OCI-LY3 (cell line): ENCODE results near the gene GRIN1.

Source experiments
- EZH2phosphoT487 ChIP-seq: fragments of 200-600 bp; shearing (Covaris generic); IDR thresholded peaks from 2 replicates; pipeline ENCODE4 v1.6.1; 2018; ENCODE audit warnings: antibody characterized with exemption, mixed run types, low read depth
- TF ChIP-seq, protein P1 (sequence below): fragments of 200-600, 300-600 bp; sonication (generic); IDR thresholded peaks from 2 replicates; pipeline ENCODE4 v1.5.1; 2014; ENCODE audit warnings: antibody characterized with exemption, low read length, low read depth

DNA sequence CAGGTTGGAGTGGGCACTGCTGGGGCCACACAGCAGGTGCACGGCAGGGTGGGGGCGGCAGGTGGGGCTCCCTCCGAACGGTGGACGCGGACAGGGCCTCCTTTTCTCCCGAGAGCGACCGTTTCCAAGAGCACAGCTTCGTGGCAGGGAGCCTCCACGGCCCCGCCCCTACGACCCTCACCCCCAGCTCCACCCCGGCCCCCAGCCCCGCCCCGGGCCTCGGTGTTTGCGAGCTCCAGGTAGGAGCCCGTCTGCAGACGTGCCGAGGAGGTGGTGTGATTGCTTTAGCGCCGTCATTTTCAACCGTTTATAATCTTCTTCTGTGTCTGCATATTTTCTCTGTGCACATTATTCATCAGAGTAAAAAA lies 8.8 kb downstream of the GRIN1 start:
- TF ChIP-seq, protein P1, sequence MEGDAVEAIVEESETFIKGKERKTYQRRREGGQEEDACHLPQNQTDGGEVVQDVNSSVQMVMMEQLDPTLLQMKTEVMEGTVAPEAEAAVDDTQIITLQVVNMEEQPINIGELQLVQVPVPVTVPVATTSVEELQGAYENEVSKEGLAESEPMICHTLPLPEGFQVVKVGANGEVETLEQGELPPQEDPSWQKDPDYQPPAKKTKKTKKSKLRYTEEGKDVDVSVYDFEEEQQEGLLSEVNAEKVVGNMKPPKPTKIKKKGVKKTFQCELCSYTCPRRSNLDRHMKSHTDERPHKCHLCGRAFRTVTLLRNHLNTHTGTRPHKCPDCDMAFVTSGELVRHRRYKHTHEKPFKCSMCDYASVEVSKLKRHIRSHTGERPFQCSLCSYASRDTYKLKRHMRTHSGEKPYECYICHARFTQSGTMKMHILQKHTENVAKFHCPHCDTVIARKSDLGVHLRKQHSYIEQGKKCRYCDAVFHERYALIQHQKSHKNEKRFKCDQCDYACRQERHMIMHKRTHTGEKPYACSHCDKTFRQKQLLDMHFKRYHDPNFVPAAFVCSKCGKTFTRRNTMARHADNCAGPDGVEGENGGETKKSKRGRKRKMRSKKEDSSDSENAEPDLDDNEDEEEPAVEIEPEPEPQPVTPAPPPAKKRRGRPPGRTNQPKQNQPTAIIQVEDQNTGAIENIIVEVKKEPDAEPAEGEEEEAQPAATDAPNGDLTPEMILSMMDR = no peak
- TF ChIP-seq EZH2phosphoT487 = no peak
